ENCODE measurements around the gene CORO2B. TPM values are rescaled to one million over a fixed set of nuclear protein-coding genes. Genes with fewer than 3 reads are reported as not detected.
A peak's percentile ranks its signal among the peaks of the same experiment; 100 is the strongest.

Gene CORO2B, protein sequence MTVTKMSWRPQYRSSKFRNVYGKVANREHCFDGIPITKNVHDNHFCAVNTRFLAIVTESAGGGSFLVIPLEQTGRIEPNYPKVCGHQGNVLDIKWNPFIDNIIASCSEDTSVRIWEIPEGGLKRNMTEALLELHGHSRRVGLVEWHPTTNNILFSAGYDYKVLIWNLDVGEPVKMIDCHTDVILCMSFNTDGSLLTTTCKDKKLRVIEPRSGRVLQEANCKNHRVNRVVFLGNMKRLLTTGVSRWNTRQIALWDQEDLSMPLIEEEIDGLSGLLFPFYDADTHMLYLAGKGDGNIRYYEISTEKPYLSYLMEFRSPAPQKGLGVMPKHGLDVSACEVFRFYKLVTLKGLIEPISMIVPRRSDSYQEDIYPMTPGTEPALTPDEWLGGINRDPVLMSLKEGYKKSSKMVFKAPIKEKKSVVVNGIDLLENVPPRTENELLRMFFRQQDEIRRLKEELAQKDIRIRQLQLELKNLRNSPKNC
- polyA plus RNA-seq = not detected

DNA sequence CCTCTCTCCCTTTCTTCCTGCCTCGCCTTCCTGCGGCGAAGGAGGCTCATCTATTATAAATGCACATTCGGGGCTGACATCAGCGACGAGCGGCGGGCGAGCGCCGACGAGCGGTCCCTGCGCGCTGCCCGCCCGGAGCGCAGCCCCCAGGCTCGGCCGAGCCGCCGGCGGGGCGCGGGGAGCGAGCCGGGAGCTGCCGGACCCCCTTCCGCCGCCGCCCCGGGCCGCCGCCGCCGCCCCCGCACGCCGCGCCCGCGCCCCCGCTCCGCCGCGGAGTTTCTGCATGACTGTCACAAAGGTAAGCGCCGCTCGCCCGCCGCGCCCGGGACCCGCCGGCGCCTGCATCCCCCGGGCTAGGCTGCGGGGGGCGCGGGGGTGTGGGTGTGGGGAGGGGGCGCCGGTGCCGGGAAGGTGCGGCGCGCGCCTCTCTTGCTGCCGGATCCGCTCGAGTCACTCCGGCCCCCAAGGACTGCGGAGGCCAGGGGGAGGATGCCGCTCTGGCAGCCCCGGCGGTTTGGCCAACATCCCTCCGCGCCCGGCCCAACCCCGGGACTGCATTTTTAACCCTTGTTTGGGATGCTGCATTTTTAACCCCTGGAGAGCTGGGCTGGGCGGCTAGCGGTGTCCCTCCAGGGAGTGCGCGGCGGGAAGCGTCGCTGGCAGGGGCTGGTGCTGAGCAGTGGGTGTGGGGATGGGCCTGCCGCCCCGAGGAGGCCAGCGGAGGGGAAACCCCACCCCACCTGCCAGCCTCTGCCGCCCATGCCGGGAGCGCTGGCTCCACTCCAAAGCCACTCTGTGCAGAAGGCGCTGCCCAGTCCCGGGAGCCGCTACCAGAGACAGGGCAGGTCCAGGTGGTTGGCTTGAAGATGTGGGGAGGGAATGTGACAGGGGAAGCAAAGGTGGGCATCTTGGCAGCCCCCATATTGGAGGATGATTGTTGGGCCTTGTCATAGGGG, at the start of gene CORO2B:
Gene CORO2B (plus strand): TSS at position 14 of the 956 bp plus-strand sequence. CDS start 270 bp downstream, at position 284.
- Mint-ChIP-seq H3K27ac (no peak within 1 kb of the TSS), H3K36me3 (no peaks in the 10 kb centered on the region), H3K4me1 (peaks cover 16 to 19% of the 10 kb centered on the region in 2 donors), H3K9me3 (peaks cover 0 to 3% (median 0%) of the 10 kb centered on the region in 6 donors), H3K27me3 (ENCODE audit: low read depth in 3 of 3) (peaks cover 7 to 29% (median 16%) of the 10 kb centered on the region in 3 donors), H3K4me3 (peak within 1 kb of the TSS; percentile 76 to 90 (median 84))
- DNase-seq = no peak

DNA sequence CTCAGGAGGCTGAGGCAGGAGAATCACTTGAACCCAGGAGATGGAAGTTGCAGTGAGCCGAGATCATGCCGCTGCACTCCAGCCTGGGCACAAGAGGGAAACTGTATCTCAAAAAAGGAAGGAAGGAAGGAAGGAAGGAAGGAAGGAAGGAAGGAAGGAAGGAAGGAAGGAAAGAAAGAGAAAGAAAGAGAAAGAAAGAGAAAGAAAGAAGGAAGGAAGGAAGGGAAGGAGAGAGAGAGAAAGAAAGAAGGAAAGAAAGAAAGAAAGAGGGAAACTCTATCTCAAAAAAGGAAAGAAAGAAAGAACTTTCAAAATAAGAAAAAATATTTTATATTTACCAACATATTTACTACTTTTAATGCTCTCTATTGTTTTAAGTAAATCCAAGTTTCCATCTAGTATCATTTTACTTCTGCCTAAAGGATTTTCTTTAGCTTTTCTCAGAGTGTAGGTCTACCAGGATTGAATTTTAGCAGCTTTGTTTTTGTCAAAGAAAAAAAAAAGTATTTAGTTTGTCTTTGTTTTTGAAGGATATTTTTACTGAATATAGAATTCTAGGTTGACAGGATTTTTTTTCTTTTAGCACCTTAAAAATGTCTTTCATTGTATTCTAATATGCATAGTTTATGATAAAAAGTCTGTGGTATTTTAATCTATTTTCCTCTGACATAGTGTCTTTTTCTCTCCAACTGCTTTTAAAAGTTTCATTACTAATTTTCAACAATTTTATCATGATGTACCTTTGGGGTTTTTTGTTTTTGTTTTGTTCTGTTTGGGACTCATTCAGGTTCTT, 47.2 kb upstream of the CORO2B start:
- Mint-ChIP-seq H3K36me3 (peaks cover 0 to 14% (median 9%) of the 10 kb centered on the region in 3 donors), H3K4me3 (no peak overlapping the region), H3K4me1 (peaks cover 10 to 14% of the 10 kb centered on the region in 2 donors), H3K27me3 (ENCODE audit: low read depth in 3 of 3) (peaks cover 1 to 8% (median 7%) of the 10 kb centered on the region in 3 donors), H3K27ac (no peak overlapping the region), H3K9me3 (peaks cover 16 to 22% (median 17%) of the 10 kb centered on the region in 6 donors)
- DNase-seq = no peak

DNA sequence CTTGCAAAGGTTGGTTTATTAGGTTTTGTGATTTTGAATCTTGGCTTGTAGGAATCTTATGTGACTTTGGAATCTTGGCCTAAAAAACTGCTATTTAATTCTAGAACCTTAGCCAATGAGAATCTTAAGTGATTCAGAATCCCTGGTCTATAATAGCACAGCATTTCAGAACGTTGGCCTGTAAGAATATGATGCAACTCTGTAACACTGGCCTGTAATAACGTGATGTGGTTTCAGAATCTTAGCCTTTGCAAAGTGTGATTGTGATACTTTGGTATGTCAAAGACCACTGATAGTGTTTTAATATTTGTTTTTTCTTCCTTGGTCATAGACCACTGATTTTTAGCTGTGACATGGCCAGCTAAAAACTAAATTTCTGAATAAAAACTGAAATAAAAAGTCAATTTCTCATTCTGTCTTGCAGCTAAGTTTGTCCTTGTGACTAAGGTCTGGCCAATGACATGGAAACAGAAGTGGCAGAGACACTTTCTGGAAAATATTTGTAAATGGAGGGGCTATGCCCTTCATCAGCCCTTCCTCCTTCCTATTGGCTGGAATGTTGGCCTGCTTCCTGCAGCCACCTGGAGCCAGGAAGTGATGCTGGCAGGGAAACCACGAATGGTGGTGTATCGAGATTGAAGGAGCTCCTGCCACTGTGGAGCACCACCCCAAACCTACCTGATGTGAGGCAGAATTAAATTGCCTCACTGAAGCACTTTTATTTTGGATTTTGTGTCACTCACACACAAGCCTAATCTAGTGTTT, 42.3 kb upstream of the CORO2B start:
- no peak overlapping the region for H3K4me3 Mint-ChIP-seq
- H3K27me3 Mint-ChIP-seq (ENCODE audit: low read depth in 3 of 3) = peaks cover 3 to 10% (median 3%) of the 10 kb centered on the region in 3 donors
- DNase-seq = no peak
- H3K4me1 Mint-ChIP-seq = no peaks in the 10 kb centered on the region
- H3K27ac Mint-ChIP-seq = no peak overlapping the region
- H3K9me3 Mint-ChIP-seq = peaks cover 12 to 16% (median 16%) of the 10 kb centered on the region in 6 donors
- H3K36me3 Mint-ChIP-seq = peaks cover 0 to 14% (median 9%) of the 10 kb centered on the region in 3 donors

DNA sequence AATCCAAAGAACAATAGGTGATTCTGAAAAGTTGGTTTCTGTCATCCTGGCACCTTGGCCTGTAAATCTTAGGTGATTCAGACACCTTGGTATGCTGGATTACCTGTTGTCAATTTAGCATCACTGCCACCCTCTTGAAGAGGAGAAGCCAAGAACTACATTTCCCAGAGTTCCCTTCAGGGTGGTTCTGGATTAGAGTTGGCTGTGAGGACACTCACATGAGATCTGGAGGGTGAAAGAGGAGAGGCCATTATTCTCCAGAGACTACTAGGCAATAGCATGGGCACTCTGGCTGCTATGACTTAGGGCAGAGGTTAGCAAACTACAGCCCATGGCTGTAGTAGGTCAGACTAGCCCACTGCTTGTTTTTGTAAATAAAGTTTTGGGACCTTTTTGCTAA, 41.7 kb upstream of the CORO2B start:
- no peak overlapping the region for H3K4me3 Mint-ChIP-seq
- H3K36me3 Mint-ChIP-seq = peaks cover 0 to 12% (median 6%) of the 10 kb centered on the region in 3 donors
- H3K27me3 Mint-ChIP-seq (ENCODE audit: low read depth in 3 of 3) = peaks cover 6 to 10% (median 6%) of the 10 kb centered on the region in 3 donors
- H3K9me3 Mint-ChIP-seq = peaks cover 7 to 15% (median 11%) of the 10 kb centered on the region in 6 donors
- H3K27ac Mint-ChIP-seq = no peak overlapping the region
- no peak for DNase-seq
- no peaks in the 10 kb centered on the region for H3K4me1 Mint-ChIP-seq

DNA sequence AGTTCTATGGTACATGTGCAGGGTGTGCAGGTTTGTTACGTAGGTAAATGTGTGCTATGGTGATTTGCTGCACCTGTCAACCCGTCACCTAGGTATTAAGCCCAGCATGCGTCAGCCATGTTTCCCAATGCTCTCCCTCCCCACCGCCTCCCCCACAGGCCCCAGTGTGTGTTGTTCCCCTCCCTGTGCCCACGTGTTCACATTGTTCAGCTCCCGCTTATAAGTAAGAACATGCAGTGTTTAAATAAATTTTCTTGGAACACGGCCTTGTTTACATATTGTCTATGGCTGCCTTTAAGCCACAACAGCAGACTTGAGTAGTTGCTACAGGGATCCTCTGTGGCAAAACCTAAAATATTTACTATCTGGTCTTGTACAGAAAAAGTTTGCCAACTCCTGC, 41.3 kb upstream of the CORO2B start:
- H3K36me3 Mint-ChIP-seq = peaks cover 0 to 8% (median 1%) of the 10 kb centered on the region in 3 donors
- H3K27ac Mint-ChIP-seq = no peak overlapping the region
- no peaks in the 10 kb centered on the region for H3K4me1 Mint-ChIP-seq
- H3K9me3 Mint-ChIP-seq = peaks cover 3 to 10% (median 7%) of the 10 kb centered on the region in 6 donors
- no peak overlapping the region for H3K4me3 Mint-ChIP-seq
- peaks cover 6 to 7% (median 6%) of the 10 kb centered on the region in 3 donors for H3K27me3 Mint-ChIP-seq (ENCODE audit: low read depth in 3 of 3)
- DNase-seq = no peak

DNA sequence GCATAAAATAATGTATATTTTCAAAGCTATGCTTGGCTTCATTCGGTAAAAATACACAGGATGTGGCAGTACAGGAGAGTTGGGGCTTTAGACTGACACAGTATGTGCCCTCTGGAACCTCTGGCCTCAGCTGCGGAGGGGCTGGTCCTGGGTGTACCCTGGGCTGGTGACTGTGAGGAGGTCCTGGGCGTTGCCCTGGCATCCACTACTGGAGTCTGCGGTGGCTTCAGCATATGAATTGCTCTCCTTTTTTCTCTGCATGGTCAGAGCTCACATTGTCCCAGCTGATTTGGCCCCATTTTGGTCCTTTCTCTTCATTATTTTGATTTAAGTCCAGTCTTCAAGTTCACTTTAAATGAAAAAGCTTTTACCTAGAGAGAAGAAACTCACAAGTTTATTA, 40.5 kb upstream of the CORO2B start:
- H3K9me3 Mint-ChIP-seq = peaks cover 0 to 5% (median 1%) of the 10 kb centered on the region in 6 donors
- H3K4me1 Mint-ChIP-seq = no peaks in the 10 kb centered on the region
- no peak overlapping the region for H3K4me3 Mint-ChIP-seq

DNA sequence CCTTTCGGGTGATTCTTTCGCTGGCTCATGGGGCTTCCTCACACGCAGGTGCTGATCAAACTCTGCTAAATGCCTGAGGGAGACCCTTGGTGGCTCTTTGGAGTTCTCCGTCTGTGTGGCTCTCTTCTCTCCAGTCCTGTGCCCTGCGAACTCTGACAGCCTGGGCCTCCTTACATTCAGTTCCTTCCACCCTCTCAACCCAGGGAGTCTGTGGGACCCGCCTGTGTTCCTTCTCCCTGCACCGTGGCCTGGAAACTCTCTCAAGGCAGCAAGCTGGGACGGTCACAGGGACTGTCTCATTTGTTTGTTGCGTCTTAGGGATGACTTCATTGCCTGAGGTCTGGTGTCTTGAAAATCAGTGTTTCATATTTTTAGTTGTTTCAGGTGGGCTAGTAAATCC, 37.0 kb upstream of the CORO2B start:
- Mint-ChIP-seq H3K4me3 (no peak overlapping the region), H3K9me3 (peaks cover 0 to 3% (median 0%) of the 10 kb centered on the region in 6 donors), H3K27me3 (ENCODE audit: low read depth in 3 of 3) (peaks cover 4 to 8% (median 8%) of the 10 kb centered on the region in 3 donors), H3K27ac (no peak overlapping the region), H3K4me1 (no peaks in the 10 kb centered on the region), H3K36me3 (no peaks in the 10 kb centered on the region)
- DNase-seq = no peak

More for the DNA sequence above, 40.5 kb upstream of the CORO2B start:
- no peak overlapping the region for H3K27ac Mint-ChIP-seq
- DNase-seq = no peak
- peaks cover 4 to 7% (median 6%) of the 10 kb centered on the region in 3 donors for H3K27me3 Mint-ChIP-seq (ENCODE audit: low read depth in 3 of 3)
- no peaks in the 10 kb centered on the region for H3K36me3 Mint-ChIP-seq

DNA sequence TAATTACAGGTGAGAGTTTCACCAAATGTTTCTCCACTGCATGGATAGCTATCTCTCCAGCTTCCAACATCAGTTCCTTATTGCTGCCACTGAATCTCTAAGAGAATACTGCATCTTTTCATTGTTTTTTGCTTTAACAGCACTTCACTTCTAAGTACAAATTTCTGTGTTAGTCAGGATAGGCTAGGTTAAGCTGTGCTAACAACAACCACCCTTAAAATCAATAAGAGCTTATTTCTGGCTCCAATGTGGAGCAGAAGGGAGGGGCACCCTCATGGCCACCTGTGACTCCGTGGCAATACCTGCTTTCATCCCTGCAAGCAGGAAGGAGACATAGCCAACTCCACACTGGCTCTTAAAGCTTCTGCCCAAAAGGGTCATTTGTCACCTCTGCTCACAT, 36.4 kb upstream of the CORO2B start:
- Mint-ChIP-seq H3K9me3 (peaks cover 0 to 3% (median 0%) of the 10 kb centered on the region in 6 donors), H3K27ac (no peak overlapping the region), H3K36me3 (no peaks in the 10 kb centered on the region), H3K4me3 (no peak overlapping the region), H3K27me3 (ENCODE audit: low read depth in 3 of 3) (peaks cover 4 to 8% (median 8%) of the 10 kb centered on the region in 3 donors), H3K4me1 (no peaks in the 10 kb centered on the region)
- DNase-seq = no peak

DNA sequence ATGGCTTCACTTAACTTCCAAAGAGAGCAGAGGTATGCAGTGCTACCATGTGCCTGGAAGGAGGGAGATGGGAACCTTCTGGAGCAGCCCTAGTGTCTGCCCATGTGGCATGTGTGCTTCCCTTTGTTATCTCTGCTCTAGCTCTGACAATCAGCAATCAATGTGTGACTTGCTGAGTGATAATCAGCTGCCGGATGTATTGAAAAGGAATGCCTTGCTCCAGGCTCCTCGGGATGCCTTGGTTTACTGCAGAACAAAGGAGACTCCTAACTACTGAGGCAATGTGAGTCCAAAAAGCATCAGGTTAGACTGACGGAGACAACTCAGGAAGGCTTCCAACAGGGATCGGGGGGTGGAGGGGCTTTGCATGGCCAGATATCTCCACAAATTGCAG, 36.0 kb upstream of the CORO2B start:
- no peak for DNase-seq
- H3K27ac Mint-ChIP-seq = no peak overlapping the region
- H3K27me3 Mint-ChIP-seq (ENCODE audit: low read depth in 3 of 3) = peaks cover 7 to 8% (median 8%) of the 10 kb centered on the region in 3 donors
- H3K9me3 Mint-ChIP-seq = peaks cover 0 to 3% (median 0%) of the 10 kb centered on the region in 6 donors
- no peaks in the 10 kb centered on the region for H3K36me3 Mint-ChIP-seq
- no peaks in the 10 kb centered on the region for H3K4me1 Mint-ChIP-seq
- no peak overlapping the region for H3K4me3 Mint-ChIP-seq

DNA sequence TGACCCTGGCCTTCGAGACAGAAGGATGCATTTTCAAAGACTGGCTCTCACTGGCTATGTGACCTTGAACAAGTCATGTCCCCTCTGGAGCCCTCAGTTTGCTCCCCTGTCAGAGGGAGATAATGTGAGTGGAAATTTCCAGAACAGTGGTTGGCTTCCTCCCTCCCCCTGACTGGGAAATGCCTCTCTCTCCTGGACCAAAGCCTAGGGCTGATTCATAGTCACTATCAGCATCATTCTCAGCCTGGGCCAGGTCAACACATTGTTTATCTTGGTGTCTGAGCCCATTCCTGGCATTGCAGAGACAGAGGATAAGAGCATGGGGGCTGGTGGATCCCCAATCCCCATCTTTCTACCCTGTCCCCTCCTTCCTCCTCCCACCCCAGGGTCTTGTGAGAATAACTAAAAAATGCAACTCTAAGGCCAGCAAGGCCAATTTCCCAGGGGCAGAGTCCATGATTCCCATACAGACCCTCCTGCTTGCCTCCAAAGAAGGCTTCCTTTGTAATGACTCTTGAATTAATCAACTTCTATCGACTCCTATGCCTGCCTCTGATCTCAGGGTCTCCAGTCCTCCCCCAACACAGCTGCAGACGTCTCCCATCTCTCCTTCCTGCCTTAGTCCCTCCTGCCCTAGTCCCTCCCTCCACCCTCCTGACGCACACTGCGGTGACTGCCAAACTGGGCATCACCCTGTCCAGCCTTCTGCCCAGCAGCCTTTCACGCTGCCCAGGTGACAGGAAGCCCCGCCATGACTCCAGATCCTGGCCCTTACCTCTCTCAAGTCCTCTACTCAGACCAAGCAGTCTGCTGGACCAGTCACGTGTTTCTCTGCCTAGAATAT, 35.4 kb upstream of the CORO2B start:
- no peak for DNase-seq
- peaks cover 5 to 8% (median 8%) of the 10 kb centered on the region in 3 donors for H3K27me3 Mint-ChIP-seq (ENCODE audit: low read depth in 3 of 3)
- H3K27ac Mint-ChIP-seq = no peak overlapping the region
- peaks cover 0 to 3% (median 0%) of the 10 kb centered on the region in 6 donors for H3K9me3 Mint-ChIP-seq
- no peak overlapping the region for H3K4me3 Mint-ChIP-seq
- H3K36me3 Mint-ChIP-seq = no peaks in the 10 kb centered on the region
- H3K4me1 Mint-ChIP-seq = no peaks in the 10 kb centered on the region

DNA sequence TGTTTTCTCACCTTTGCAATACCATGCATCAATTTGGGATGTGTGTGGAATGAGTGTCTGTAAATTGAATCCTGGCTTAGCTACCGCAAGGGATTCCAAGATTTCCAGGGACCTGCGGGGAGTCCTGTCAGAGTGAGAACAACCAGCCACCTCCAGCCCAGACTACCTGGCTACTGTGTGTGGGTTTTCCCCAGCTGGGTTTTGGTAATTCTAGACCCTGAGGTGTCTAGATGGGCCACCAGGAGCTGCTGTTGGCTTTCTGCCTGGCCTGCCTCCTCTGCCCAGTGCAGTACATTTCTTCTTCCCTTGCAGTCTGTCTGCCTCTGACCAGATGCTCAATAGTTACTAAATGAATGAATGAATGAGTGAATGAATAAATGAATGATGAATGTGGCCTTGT, 32.5 kb upstream of the CORO2B start:
- Mint-ChIP-seq H3K9me3 (peaks cover 0 to 1% (median 0%) of the 10 kb centered on the region in 6 donors), H3K4me1 (no peaks in the 10 kb centered on the region), H3K27me3 (ENCODE audit: low read depth in 3 of 3) (peaks cover 5 to 10% (median 7%) of the 10 kb centered on the region in 3 donors)

DNA sequence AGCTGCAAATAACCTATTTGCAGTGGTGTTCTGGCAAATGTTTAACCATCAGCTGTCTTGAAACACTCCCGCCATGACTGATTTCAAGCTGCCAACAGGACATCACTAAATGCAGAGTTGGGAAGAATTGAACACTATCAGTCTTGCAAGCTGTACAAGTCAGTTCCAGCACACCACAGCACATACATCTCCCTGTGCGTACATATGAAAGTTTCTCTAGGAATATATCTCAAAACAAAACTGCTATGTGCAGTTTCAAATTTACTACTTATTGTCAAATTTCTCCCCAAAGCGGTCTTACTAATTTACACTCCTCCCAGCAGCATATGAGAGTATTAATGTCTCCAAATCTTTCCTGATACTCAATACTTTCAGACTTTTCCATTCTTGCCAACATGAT, 30.4 kb upstream of the CORO2B start:
- no peaks in the 10 kb centered on the region for H3K36me3 Mint-ChIP-seq
- peaks cover 3 to 9% (median 7%) of the 10 kb centered on the region in 3 donors for H3K27me3 Mint-ChIP-seq (ENCODE audit: low read depth in 3 of 3)
- DNase-seq = no peak
- no peaks in the 10 kb centered on the region for H3K9me3 Mint-ChIP-seq
- no peak overlapping the region for H3K27ac Mint-ChIP-seq
- no peaks in the 10 kb centered on the region for H3K4me1 Mint-ChIP-seq
- no peak overlapping the region for H3K4me3 Mint-ChIP-seq

More for the DNA sequence above, 32.5 kb upstream of the CORO2B start:
- H3K36me3 Mint-ChIP-seq = no peaks in the 10 kb centered on the region
- no peak overlapping the region for H3K4me3 Mint-ChIP-seq
- DNase-seq = no peak
- H3K27ac Mint-ChIP-seq = no peak overlapping the region

Measured in immature natural killer cell (primary cell).